GM12891 (cell line): ENCODE measurements around the gene TBRG1.

Experiments
- PAX5 ChIP-seq: IDR thresholded peaks from 2 replicates; pipeline ENCODE4 v1.6.1; 2011; ENCODE audit warnings: low read length, moderate library complexity, mild to moderate bottlenecking; ENCODE audit not compliant: insufficient read depth, severe bottlenecking
- POLR2AphosphoS5 ChIP-seq: IDR thresholded peaks from 2 replicates; pipeline ENCODE4 v1.6.1; 2011; ENCODE audit warnings: low read depth, low read length, control low read depth
- SPI1 ChIP-seq: IDR thresholded peaks from 2 replicates; pipeline ENCODE4 v1.6.1; 2011; ENCODE audit warnings: low read depth, low read length, control low read depth

- TF ChIP-seq PAX5 (no peak), POLR2AphosphoS5 (no peak), SPI1 (no peak)
Observed at GRCh38 chr11:124578761-124579160, 43.9 kb upstream of the TBRG1 start.
